NCI-H146 (cell line): ENCODE data around the gene ZNF324B.
"Not testable (repeated sequence)": the region's sequence is repeated elsewhere in the genome, so short reads cannot be mapped to it uniquely, and the experiment has no call there.

Experiments used
- DNase-seq: peaks from one replicate; lab custom pipeline; 2025; lab: John Stamatoyannopoulos, UW

The ZNF324B gene

GRCh38 chr19:58455306-58455705 lies 3.9 kb downstream of the ZNF324B start:
- DNase-seq, result no peak

GRCh38 chr19:58456111-58456510 lies 4.7 kb downstream of the ZNF324B start:
- no peak for DNase-seq

GRCh38 chr19:58460039-58460438 lies 8.6 kb downstream of the ZNF324B start:
- no peak for DNase-seq

GRCh38 chr19:58466089-58466759 lies 14.8 kb downstream of the ZNF324B start:
- DNase-seq, result no peak

- DNase-seq, result peak; percentile 99
These were observed 15.6 kb downstream of the ZNF324B start, which contains the start of gene ZNF324 for GRCh38 chr19:58466760-58467589. TSS of gene ZNF324 (plus strand) at chr19:58467080. CDS start at chr19:58469186, 2,106 bp downstream.

- DNase-seq, result peak; percentile 91
These were observed 16.9 kb downstream of the ZNF324B start for GRCh38 chr19:58468216-58468839.

GRCh38 chr19:58469241-58470013 lies 18.0 kb downstream of the ZNF324B start:
- DNase-seq, result no peak

- not testable (repeated sequence) for DNase-seq
These were observed 19.6 kb downstream of the ZNF324B start for GRCh38 chr19:58470837-58471543.

GRCh38 chr19:58471736-58472135 lies 20.3 kb downstream of the ZNF324B start:
- DNase-seq, result no peak

GRCh38 chr19:58473775-58474174 lies 22.4 kb downstream of the ZNF324B start:
- no peak for DNase-seq

GRCh38 chr19:58474291-58474996 lies 23.0 kb downstream of the ZNF324B start:
- no peak for DNase-seq

GRCh38 chr19:58474997-58475713 lies 23.7 kb downstream of the ZNF324B start:
- DNase-seq, result no peak

GRCh38 chr19:58475714-58476497 lies 24.5 kb downstream of the ZNF324B start, which contains the start of gene ZNF446:
TSS of gene ZNF446 (plus strand) at chr19:58476352. CDS start at chr19:58477219, 867 bp downstream.
- DNase-seq, result peak; percentile 98

- DNase-seq, result peak; percentile 66
These were observed 25.1 kb downstream of the ZNF324B start for GRCh38 chr19:58476498-58477015.

GRCh38 chr19:58477130-58477529 lies 25.7 kb downstream of the ZNF324B start:
- DNase-seq, result no peak

GRCh38 chr19:58477871-58478270 lies 26.4 kb downstream of the ZNF324B start:
- no peak for DNase-seq

- DNase-seq, result no peak
These were observed 27.9 kb downstream of the ZNF324B start for GRCh38 chr19:58479303-58479702.

- DNase-seq, result no peak
These were observed 28.5 kb downstream of the ZNF324B start for GRCh38 chr19:58479736-58480480.
